PC-9 (cell line): ENCODE results near the gene CD164.

Experiments
- EZH2 ChIP-seq: fragments of 200-600 bp; sonication (generic); IDR thresholded peaks from 2 replicates; pipeline ENCODE4 v1.8.0; 2017; ENCODE audit warnings: antibody characterized with exemption, low read depth
- TF ChIP-seq, protein P1 (sequence below): fragments of 200-600 bp; sonication (generic); conservative IDR thresholded peaks from 2 replicates; pipeline ENCODE4 v1.6.1; 2017; ENCODE audit warnings: mixed run types, antibody characterized with exemption, mild to moderate bottlenecking, moderate library complexity

- TF ChIP-seq, protein P1, sequence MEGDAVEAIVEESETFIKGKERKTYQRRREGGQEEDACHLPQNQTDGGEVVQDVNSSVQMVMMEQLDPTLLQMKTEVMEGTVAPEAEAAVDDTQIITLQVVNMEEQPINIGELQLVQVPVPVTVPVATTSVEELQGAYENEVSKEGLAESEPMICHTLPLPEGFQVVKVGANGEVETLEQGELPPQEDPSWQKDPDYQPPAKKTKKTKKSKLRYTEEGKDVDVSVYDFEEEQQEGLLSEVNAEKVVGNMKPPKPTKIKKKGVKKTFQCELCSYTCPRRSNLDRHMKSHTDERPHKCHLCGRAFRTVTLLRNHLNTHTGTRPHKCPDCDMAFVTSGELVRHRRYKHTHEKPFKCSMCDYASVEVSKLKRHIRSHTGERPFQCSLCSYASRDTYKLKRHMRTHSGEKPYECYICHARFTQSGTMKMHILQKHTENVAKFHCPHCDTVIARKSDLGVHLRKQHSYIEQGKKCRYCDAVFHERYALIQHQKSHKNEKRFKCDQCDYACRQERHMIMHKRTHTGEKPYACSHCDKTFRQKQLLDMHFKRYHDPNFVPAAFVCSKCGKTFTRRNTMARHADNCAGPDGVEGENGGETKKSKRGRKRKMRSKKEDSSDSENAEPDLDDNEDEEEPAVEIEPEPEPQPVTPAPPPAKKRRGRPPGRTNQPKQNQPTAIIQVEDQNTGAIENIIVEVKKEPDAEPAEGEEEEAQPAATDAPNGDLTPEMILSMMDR, result no peak
- no peak for TF ChIP-seq EZH2
Measured at GRCh38 chr6:109336221-109336961, 45.9 kb downstream of the CD164 start.
